GM10266 (cell line): Measurements from ENCODE around the gene PRR36.
A peak's percentile ranks its signal among the peaks of the same experiment; 100 is the strongest.

Experiments used
- DNase-seq: peaks from one replicate; pipeline ENCODE4 v3.0.0; 2012; ENCODE audit errors: extremely low spot score
- CTCF ChIP-seq: IDR thresholded peaks from 2 replicates; pipeline ENCODE4 v1.5.1; 2012; ENCODE audit warnings: mild to moderate bottlenecking, low read depth; ENCODE audit not compliant: control insufficient read depth, insufficient read depth; ENCODE audit errors: missing control alignments

Gene PRR36

GRCh38 chr19:7907122-7907521, 32.9 kb upstream of the PRR36 start:
- DNase-seq = no peak
- TF ChIP-seq CTCF = no peak

GRCh38 chr19:7905859-7906258, 31.7 kb upstream of the PRR36 start:
- no peak for DNase-seq
- TF ChIP-seq CTCF = no peak

GRCh38 chr19:7905268-7905667, 31.1 kb upstream of the PRR36 start:
- DNase-seq = no peak
- no peak for TF ChIP-seq CTCF

DNA sequence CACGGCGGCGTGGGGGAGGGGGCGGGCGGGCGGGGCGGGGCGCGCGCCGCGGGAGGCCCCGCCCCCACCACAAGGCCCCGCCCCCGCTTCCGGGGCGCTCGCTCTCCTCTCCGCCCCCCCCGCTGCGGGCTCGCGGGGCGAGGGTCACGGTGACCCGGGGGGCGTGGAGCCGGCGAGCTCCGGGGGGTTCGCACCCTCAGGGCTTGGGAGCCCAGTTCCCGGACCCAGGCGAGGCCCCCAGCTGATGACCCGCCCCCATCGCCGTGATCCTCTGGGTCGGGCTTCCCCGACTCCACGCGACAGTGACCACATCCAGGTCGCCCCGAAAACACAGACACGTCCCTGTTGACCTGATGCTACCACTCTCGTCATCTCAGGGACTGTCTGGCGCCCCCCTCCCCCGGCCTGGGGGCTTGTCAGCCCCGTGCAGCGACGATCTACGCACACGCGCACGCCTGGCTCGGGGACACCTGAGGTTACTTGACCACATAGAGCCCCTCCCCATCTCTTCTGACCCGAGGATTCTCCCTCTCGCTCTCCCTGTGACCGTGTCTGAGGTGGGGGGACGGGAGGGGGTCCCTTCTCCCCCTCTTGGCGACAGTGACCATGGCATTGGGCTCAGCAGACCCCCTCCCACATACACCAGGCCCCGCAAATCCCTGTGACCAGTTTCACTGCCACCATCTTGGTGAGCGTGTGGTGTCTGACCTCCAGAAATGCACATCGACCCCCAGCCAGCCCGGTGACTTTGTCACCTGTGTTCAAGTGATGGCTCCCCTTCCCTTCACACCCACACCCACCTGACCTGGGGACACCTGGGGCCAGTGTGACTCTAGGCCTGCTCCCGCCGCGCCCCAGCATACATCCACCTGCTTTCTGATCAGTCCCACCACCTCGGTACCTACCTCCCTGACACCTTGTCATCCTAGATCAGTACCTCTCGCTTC, 30.2 kb upstream of the PRR36 start:
- TF ChIP-seq CTCF = no peak
- DNase-seq = peak; percentile 89

- TF ChIP-seq CTCF = peak; percentile 93
Observed at GRCh38 chr19:7903244-7904073, 29.3 kb upstream of the PRR36 start, which contains the start of gene MAP2K7. Gene MAP2K7, plus strand, starts transcription at chr19:7903877. Its CDS starts 68 bp downstream, at chr19:7903945.

GRCh38 chr19:7902796-7903243, 28.6 kb upstream of the PRR36 start:
- no peak for DNase-seq
- no peak for TF ChIP-seq CTCF

More at GRCh38 chr19:7903244-7904073, 29.3 kb upstream of the PRR36 start, which contains the start of gene MAP2K7:
- DNase-seq = peak; percentile 100
